ENCODE data around the gene PHACTR1.

GRCh38 chr6:12749531-12750379 lies 33.2 kb downstream of the PHACTR1 start:
- no peak for TF ChIP-seq CTCF (IDR thresholded peaks at IDR 0.05)
- TF ChIP-seq EP300 (IDR thresholded peaks at IDR 0.05) = no peak

Measured in stomach (tissue), 4 donors.